ENCODE data around the gene SSTR5. TPM values are rescaled to one million over a fixed set of nuclear protein-coding genes. Genes with fewer than 3 reads are reported as not detected.

The SSTR5 gene
- total and polyA plus RNA-seq, 4 donors: 0.23 TPM; not detected in 3

DNA sequence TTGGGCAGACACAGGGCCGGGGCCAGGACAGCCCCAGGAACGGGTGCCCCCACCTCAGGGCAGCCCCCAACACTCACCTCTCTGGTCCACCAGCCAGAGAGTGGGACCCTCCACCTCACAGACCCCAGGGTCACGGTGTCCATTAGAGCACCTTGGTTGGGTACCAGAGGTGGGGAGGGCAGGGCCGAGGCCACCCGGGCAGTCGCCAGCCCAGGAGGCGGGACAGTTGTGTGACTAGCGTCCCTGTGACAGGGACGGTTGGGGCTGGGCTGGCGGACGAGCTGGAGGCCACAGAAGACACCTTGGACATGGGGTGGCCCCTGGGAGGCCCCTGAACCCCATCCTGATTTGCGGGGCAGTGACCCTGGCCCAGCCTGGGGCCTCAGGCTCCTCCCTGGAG is 35.2 kb downstream of the SSTR5 start:
- Histone ChIP-seq H3K9me3 (ENCODE audit: control insufficient read depth in 4 of 4, insufficient read depth in 3 of 4, low read length in 3 of 4) (no peaks in the 10 kb centered on the region), H3K27ac (ENCODE audit: low read depth in 1 of 2, low read length in 1 of 2) (no peak overlapping the region), H3K4me1 (ENCODE audit: control insufficient read depth in 5 of 5, insufficient read depth in 5 of 5, low read length in 5 of 5) (peaks cover 0 to 5% (median 0%) of the 10 kb centered on the region in 5 donors), H3K4me3 (no peak overlapping the region), H3K36me3 (ENCODE audit: control insufficient read depth in 4 of 4, insufficient read depth in 4 of 4, low read length in 4 of 4) (no peaks in the 10 kb centered on the region), H3K9ac (ENCODE audit: insufficient read depth in 1 of 2, low read length in 2 of 2) (no peak overlapping the region), H3K27me3 (ENCODE audit: control insufficient read depth in 3 of 3, insufficient read depth in 3 of 3, low read length in 2 of 3) (peaks cover 0 to 27% (median 25%) of the 10 kb centered on the region in 3 donors)
- 69 to 83% methylated on average over 12 of the region's 12 CpGs for WGBS, 2 donors
- ATAC-seq (ENCODE audit: insufficient read depth, low FRiP score): no peak
- TF ChIP-seq, protein P1, sequence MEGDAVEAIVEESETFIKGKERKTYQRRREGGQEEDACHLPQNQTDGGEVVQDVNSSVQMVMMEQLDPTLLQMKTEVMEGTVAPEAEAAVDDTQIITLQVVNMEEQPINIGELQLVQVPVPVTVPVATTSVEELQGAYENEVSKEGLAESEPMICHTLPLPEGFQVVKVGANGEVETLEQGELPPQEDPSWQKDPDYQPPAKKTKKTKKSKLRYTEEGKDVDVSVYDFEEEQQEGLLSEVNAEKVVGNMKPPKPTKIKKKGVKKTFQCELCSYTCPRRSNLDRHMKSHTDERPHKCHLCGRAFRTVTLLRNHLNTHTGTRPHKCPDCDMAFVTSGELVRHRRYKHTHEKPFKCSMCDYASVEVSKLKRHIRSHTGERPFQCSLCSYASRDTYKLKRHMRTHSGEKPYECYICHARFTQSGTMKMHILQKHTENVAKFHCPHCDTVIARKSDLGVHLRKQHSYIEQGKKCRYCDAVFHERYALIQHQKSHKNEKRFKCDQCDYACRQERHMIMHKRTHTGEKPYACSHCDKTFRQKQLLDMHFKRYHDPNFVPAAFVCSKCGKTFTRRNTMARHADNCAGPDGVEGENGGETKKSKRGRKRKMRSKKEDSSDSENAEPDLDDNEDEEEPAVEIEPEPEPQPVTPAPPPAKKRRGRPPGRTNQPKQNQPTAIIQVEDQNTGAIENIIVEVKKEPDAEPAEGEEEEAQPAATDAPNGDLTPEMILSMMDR (IDR thresholded peaks at IDR 0.05; ENCODE audit: control extremely low read depth, extremely low read depth): no peak
- no peak for DNase-seq

DNA sequence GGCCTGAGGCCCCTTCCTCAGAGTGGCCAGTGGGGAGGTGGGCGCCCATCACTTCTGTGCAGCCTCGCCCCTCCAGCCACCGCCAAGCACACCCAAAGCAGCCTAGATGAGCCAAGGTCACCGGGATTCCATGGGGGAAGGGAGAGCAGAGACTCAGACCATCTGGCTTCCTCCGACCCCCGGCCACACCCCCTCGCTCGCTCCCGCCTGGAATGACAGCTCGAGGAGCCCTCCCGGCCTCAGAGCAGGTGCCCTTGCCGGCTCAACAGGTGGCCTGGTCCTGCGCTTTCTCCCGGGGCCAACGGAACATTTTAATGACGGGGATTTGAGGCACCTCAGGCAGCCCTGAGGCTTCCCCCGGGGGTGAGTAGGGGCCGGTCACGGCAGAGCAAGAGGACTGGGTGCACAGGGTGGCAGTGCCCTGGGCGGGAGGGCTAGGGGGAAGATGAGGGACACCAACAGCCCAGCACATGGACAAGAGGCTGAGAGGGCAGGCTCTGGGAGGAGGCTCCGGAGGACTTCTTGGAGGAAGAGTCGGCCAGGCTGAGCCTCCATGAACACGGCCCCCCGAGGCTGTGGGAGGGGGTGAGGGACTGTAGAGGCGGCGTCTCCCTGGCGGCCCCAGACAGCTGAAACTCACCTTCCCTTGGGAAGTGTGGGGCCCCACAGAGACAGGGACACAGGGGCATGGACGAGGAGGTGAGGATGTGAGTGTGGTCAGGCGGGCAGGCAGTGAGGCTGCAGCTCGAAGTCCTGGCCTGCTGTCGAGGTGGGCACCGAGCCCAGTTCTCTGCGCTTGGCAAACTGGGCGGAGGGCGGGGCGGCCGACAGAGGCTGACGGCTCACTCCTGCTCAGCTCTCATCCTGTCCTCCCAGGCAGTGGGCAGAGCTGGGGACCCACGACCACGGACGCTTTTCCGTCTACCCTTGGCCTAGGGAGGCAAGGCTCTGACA is 36.0 kb downstream of the SSTR5 start:
- ATAC-seq (ENCODE audit: insufficient read depth, low FRiP score) (no peak), DNase-seq (no peak)
- Histone ChIP-seq H3K27me3 (ENCODE audit: control insufficient read depth in 3 of 3, insufficient read depth in 3 of 3, low read length in 2 of 3) (peaks cover 0 to 27% (median 25%) of the 10 kb centered on the region in 3 donors), H3K27ac (ENCODE audit: low read depth in 1 of 2, low read length in 1 of 2) (no peak overlapping the region), H3K4me1 (ENCODE audit: control insufficient read depth in 5 of 5, insufficient read depth in 5 of 5, low read length in 5 of 5) (no peaks in the 10 kb centered on the region), H3K9me3 (ENCODE audit: control insufficient read depth in 4 of 4, insufficient read depth in 3 of 4, low read length in 3 of 4) (no peaks in the 10 kb centered on the region), H3K9ac (ENCODE audit: insufficient read depth in 1 of 2, low read length in 2 of 2) (no peak overlapping the region), H3K36me3 (ENCODE audit: control insufficient read depth in 4 of 4, insufficient read depth in 4 of 4, low read length in 4 of 4) (no peaks in the 10 kb centered on the region), H3K4me3 (no peak overlapping the region)
- TF ChIP-seq, protein P1 (IDR thresholded peaks at IDR 0.05; ENCODE audit: control extremely low read depth, extremely low read depth): no peak
- 40 to 46% methylated on average over 42 of the region's 42 CpGs for WGBS, 2 donors

DNA sequence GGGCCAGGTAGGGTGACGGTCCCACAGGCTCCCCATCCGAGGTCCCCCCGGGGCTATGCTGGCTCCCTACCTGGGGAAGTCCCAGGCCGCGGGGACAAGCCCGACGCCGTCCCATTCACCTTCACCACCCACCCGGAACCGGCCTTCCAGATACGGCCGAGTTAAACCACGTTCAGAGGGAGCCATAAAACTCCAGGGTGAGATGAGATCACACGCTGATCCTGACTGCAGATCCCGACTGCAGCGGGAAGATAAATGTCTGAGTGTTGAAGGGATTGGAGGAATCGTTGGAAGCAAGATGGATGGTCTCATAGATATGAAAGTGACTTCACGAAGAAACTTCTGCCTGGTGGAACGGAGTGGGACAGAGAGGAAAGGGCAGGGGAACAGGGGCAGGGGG is 37.1 kb downstream of the SSTR5 start:
- H3K36me3 ChIP-seq (ENCODE audit: control insufficient read depth in 4 of 4, insufficient read depth in 4 of 4, low read length in 4 of 4): no peaks in the 10 kb centered on the region
- no peak overlapping the region for H3K27ac ChIP-seq (ENCODE audit: low read depth in 1 of 2, low read length in 1 of 2)
- 51 to 57% methylated on average over 19 of the region's 19 CpGs for WGBS, 2 donors
- ATAC-seq (ENCODE audit: insufficient read depth, low FRiP score) (no peak), DNase-seq (no peak)
- H3K27me3 ChIP-seq (ENCODE audit: control insufficient read depth in 3 of 3, insufficient read depth in 3 of 3, low read length in 2 of 3): peaks cover 0 to 27% (median 24%) of the 10 kb centered on the region in 3 donors
- H3K9ac ChIP-seq (ENCODE audit: insufficient read depth in 1 of 2, low read length in 2 of 2): no peak overlapping the region
- TF ChIP-seq, protein P1 (IDR thresholded peaks at IDR 0.05; ENCODE audit: control extremely low read depth, extremely low read depth): no peak
- no peaks in the 10 kb centered on the region for H3K4me1 ChIP-seq (ENCODE audit: control insufficient read depth in 5 of 5, insufficient read depth in 5 of 5, low read length in 5 of 5)
- H3K9me3 ChIP-seq (ENCODE audit: control insufficient read depth in 4 of 4, insufficient read depth in 3 of 4, low read length in 3 of 4): no peaks in the 10 kb centered on the region
- no peak overlapping the region for H3K4me3 ChIP-seq

Data from lung (tissue), 12 donors.